LNCaP clone FGC (cell line): ENCODE data around the gene IL5.
"Not testable (repeated sequence)": the region's sequence is repeated elsewhere in the genome, so short reads cannot be mapped to it uniquely, and the experiment has no call there.

ENCODE experiments used
- DNase-seq: peaks from one replicate; pipeline ENCODE4 v3.0.0-alpha.2; 2011; ENCODE audit warnings: low read depth
- H3K4me3 ChIP-seq: 2 replicates; pipeline ENCODE4 v1.5.1; 2011; ENCODE audit warnings: mild to moderate bottlenecking, low read depth, low read length, control low read depth
- CTCF ChIP-seq: IDR thresholded peaks from 2 replicates; pipeline ENCODE4 v1.5.1; 2012; ENCODE audit warnings: mild to moderate bottlenecking; ENCODE audit not compliant: control insufficient read depth, insufficient read depth; ENCODE audit errors: extremely low read depth

Gene IL5

GRCh38 chr5:132566657-132567056 is 23.3 kb upstream of the IL5 start:
- TF ChIP-seq CTCF, result no peak
- no peak overlapping the region for H3K4me3 ChIP-seq
- DNase-seq, result no peak

GRCh38 chr5:132564555-132564954 is 21.2 kb upstream of the IL5 start:
- H3K4me3 ChIP-seq, DNase-seq: not testable (repeated sequence)

- DNase-seq, result no peak
- TF ChIP-seq CTCF, result no peak
- H3K4me3 ChIP-seq, result no peak overlapping the region
Observed at GRCh38 chr5:132561601-132562000, 18.3 kb upstream of the IL5 start.

GRCh38 chr5:132559383-132560060 is 16.2 kb upstream of the IL5 start:
- no peak for TF ChIP-seq CTCF
- H3K4me3 ChIP-seq, result no peak overlapping the region
- no peak for DNase-seq

- DNase-seq, result peak; percentile 70
- peak overlapping the region; percentile 66 for H3K4me3 ChIP-seq
- TF ChIP-seq CTCF, result no peak
Observed at GRCh38 chr5:132557478-132558172, 14.3 kb upstream of the IL5 start.

- TF ChIP-seq CTCF, result no peak
- peak within 1 kb of the TSS; percentile 66 for H3K4me3 ChIP-seq
- DNase-seq, result peak; percentile 85
Observed at GRCh38 chr5:132556763-132557477, 13.6 kb upstream of the IL5 start, which contains the start of gene RAD50. TSS of gene RAD50 (plus strand) at chr5:132556977. CDS start at chr5:132557325, 348 bp downstream.

GRCh38 chr5:132556153-132556762 is 12.9 kb upstream of the IL5 start:
- no peak for DNase-seq
- H3K4me3 ChIP-seq, result peak overlapping the region; percentile 66
- no peak for TF ChIP-seq CTCF
